RWPE2 (cell line): Measurements from ENCODE around the gene ZNF736.
"Not testable (repeated sequence)": the region's sequence is repeated elsewhere in the genome, so short reads cannot be mapped to it uniquely, and the experiment has no call there.

Source experiments
- ATAC-seq: fragments of 200-7000 bp; cut with Tn5 transposase; 3 replicates; pipeline ENCODE4 v1.9.1; 2021; ENCODE audit warnings: low read depth
- DNase-seq: peaks from one replicate; pipeline ENCODE4 v3.0.0-alpha.2; 2020; ENCODE audit warnings: low spot score
- H3K27ac ChIP-seq: fragments of 450-650 bp; 2 replicates; pipeline ENCODE4 v1.5.1; 2017; ENCODE audit warnings: mild to moderate bottlenecking; ENCODE audit not compliant: poor library complexity, severe bottlenecking
- H3K27me3 ChIP-seq: fragments of 250-450 bp; sonication (Bioruptor Pico); 2 replicates; pipeline ENCODE4 v1.5.1; 2021; ENCODE audit warnings: mild to moderate bottlenecking, moderate library complexity; ENCODE audit not compliant: insufficient read depth, poor library complexity, severe bottlenecking
- H3K36me3 ChIP-seq: fragments of 250-450 bp; sonication (Bioruptor Pico); 2 replicates; pipeline ENCODE4 v1.5.1; 2020; ENCODE audit warnings: low read depth, mild to moderate bottlenecking, moderate library complexity
- H3K4me1 ChIP-seq: fragments of 250-450 bp; sonication (Bioruptor Pico); 2 replicates; pipeline ENCODE4 v1.5.1; 2021; ENCODE audit warnings: mild to moderate bottlenecking, moderate library complexity; ENCODE audit not compliant: insufficient read depth, poor library complexity, severe bottlenecking
- H3K4me3 ChIP-seq: fragments of 250-450 bp; sonication (Bioruptor Pico); 2 replicates; pipeline ENCODE4 v1.5.1; 2021; ENCODE audit warnings: mild to moderate bottlenecking, moderate library complexity; ENCODE audit not compliant: severe bottlenecking
- H3K9me3 ChIP-seq: fragments of 250-450 bp; sonication (Bioruptor Pico); 2 replicates; pipeline ENCODE4 v1.5.1; 2021; ENCODE audit warnings: mild to moderate bottlenecking, moderate library complexity; ENCODE audit not compliant: severe bottlenecking
- TF ChIP-seq, protein P1 (sequence below): fragments of 450-650 bp; IDR thresholded peaks from one replicate; pipeline ENCODE4 v1.5.1; 2017; ENCODE audit warnings: mild to moderate bottlenecking, moderate library complexity; ENCODE audit not compliant: poor library complexity, severe bottlenecking

The ZNF736 gene

DNA sequence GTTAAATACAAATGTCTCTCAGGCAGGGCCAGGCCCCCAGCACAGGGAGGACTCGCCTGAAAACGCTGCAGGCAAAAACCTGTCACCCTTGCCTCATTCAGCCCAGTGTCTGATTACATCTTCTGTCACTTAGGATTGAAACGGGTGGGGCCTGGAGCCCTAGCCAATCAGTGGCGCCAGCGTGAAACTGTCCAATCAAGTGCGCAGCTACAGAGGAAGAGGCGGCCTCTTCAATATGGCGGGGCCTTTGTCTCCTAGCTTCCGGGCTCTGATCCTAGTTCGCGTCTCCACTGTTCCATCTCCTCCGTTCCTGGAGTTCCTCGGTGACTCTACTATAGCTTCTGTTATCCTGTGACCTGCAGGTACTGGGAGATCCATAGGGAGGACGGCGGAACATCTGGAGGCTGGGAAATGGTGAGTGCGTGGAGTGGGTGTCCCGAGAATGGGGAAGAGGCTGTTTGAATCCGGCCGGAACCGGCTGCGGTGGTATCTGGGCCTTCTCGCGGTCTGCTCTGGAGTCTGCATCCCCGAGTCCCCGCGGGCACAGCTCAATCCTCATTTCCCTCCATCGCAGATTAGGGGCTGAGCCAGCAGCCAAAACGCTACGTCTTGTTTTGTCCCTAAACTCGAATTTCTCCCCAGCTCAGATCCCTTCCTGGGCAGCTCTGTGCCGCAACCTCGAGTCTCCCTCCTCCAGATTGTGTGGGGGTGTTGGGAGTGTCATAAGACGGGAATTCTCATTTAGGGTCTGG, at the start of gene ZNF736:
ZNF736 (plus strand) TSS at position 222 of the 752 bp plus-strand sequence; CDS start at position 412, 190 bp downstream.
- Histone ChIP-seq H3K4me3 (peak within 1 kb of the TSS; percentile 57), H3K36me3 (peaks cover 4% of the 10 kb centered on the region), H3K27me3 (no peaks in the 10 kb centered on the region), H3K27ac (peak within 1 kb of the TSS; percentile 36), H3K9me3 (no peaks in the 10 kb centered on the region), H3K4me1 (no peaks in the 10 kb centered on the region)
- TF ChIP-seq, protein P1, sequence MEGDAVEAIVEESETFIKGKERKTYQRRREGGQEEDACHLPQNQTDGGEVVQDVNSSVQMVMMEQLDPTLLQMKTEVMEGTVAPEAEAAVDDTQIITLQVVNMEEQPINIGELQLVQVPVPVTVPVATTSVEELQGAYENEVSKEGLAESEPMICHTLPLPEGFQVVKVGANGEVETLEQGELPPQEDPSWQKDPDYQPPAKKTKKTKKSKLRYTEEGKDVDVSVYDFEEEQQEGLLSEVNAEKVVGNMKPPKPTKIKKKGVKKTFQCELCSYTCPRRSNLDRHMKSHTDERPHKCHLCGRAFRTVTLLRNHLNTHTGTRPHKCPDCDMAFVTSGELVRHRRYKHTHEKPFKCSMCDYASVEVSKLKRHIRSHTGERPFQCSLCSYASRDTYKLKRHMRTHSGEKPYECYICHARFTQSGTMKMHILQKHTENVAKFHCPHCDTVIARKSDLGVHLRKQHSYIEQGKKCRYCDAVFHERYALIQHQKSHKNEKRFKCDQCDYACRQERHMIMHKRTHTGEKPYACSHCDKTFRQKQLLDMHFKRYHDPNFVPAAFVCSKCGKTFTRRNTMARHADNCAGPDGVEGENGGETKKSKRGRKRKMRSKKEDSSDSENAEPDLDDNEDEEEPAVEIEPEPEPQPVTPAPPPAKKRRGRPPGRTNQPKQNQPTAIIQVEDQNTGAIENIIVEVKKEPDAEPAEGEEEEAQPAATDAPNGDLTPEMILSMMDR = no peak
- peak; percentile 100 for ATAC-seq
- peak; percentile 79 for DNase-seq

DNA sequence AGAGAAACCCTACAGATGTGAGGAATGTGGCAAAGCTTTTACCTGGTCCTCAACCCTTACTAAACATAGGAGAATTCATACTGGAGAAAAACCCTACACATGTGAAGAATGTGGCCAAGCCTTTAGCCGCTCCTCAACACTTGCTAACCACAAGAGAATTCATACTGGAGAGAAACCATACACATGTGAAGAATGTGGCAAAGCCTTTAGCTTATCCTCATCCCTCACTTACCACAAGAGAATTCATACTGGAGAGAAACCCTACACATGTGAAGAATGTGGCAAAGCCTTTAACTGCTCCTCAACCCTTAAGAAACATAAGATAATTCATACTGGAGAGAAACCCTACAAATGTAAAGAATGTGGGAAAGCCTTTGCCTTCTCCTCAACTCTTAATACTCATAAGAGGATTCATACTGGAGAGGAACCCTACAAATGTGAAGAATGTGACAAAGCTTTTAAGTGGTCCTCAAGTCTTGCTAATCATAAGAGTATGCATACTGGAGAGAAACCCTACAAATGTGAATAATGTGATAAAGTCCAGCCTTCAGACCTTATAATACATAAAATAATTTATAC, 47.3 kb upstream of the ZNF736 start:
- no peaks in the 10 kb centered on the region for H3K36me3 ChIP-seq
- H3K4me3 ChIP-seq = no peak overlapping the region
- no peaks in the 10 kb centered on the region for H3K27me3 ChIP-seq
- peaks cover 20% of the 10 kb centered on the region for H3K9me3 ChIP-seq
- TF ChIP-seq, protein P1 = no peak
- DNase-seq (no peak), ATAC-seq (no peak)
- no peaks in the 10 kb centered on the region for H3K4me1 ChIP-seq
- H3K27ac ChIP-seq = no peak overlapping the region

DNA sequence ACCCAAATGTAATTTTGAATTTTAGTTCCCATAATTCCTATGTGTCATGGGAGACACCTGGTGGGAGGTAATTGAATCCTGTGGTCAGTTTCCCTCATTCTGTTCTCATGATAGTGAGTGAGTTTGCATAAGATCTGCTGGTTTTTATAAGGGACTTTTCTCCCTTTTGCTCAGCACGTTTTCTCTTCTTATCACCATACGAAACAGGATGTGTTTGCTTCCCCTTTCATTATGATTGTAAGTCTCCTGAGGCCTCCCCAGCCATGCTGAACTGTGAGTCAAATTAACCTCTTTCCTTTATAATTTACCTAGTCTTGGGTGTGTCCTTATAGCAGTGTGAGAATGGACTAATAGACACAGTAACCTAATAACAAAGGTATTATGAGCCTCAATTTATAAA, 36.1 kb upstream of the ZNF736 start:
- DNase-seq = no peak
- no peaks in the 10 kb centered on the region for H3K27me3 ChIP-seq
- H3K27ac ChIP-seq = no peak overlapping the region
- TF ChIP-seq, protein P1 = no peak
- H3K9me3 ChIP-seq = no peaks in the 10 kb centered on the region
- no peaks in the 10 kb centered on the region for H3K36me3 ChIP-seq
- no peak for ATAC-seq
- no peaks in the 10 kb centered on the region for H3K4me1 ChIP-seq
- no peak overlapping the region for H3K4me3 ChIP-seq

DNA sequence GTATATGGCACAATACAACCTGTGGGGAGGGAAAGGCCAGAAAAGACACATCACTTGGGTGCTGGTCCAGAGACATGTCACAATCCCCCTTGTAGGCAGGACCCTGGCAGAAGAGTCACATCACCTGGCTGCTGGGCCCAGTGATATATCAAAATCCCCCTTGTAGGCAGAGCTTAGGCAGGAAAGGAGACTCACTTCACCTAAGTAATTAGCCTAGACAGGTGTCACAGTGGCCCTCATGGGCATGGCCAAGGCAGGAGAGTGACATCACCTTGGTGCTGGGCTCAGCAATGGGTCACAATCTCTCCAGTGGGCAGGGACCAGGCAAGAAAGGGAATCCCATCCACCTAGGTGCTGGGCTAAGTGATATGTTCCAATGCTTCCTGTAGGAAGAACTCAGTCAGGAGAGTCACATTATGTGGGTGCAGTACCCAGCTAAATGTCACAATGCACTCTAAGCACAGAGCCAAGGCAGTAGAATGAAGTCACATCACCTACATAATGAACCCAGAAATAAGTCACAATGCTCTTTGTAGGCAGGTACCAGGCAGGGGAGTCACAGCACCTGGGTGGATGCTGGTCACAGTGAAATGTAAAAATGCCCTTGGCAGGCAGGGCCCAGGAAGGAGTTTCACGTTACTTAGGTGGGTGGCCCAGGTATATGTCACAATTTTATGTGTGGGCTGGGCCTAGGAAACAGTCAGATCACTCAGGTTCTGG, 18.9 kb upstream of the ZNF736 start:
- no peak for ATAC-seq
- Histone ChIP-seq H3K27ac (no peak overlapping the region), H3K36me3 (no peaks in the 10 kb centered on the region), H3K4me1 (no peaks in the 10 kb centered on the region), H3K9me3 (no peaks in the 10 kb centered on the region), H3K27me3 (no peaks in the 10 kb centered on the region), H3K4me3 (no peak overlapping the region)
- no peak for DNase-seq
- TF ChIP-seq, protein P1 = no peak

DNA sequence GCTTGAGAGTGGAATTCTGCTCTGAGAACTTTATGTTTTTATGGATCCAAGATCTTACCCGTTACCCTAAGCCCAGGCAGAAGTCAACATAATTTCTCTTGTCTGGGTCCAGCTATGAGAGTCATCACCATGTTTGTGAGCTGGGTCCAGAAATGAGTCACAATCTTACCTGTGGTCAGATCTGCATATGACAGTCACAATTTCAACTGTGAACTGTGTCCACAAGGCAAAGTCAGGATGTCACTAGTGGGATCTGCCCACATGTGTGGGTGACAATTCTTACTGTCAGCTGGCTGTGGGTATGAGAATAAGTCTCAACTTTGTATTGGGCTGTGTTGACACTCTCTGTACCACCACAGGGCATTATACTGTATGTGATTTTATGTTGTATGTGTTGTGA, 16.3 kb upstream of the ZNF736 start:
- ATAC-seq, DNase-seq, H3K27ac ChIP-seq, H3K36me3 ChIP-seq, H3K9me3 ChIP-seq, H3K27me3 ChIP-seq, H3K4me1 ChIP-seq, H3K4me3 ChIP-seq: not testable (repeated sequence)
